ENCODE measurements around the gene FXYD2.

DNA sequence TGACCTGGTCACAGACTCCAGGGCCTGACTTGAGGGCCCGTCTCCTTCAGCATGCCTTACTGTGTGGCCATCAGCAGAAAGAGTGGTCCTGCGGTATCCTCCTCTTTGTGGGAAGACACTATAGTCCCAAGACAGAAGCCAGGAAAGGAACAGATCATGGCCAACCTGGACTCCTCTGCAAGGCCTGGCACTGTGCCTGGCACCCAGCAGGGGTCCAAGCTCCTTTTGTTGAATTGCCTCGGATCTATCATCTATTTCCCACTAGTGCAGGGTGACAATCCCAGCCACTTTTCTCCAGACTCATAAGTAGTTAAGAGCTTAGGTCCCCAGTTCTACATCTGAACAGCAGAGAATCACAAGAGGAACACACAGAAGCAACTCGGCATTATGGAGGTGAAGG, 54.5 kb downstream of the FXYD2 start:
- TF ChIP-seq MAX (IDR thresholded peaks at IDR 0.05; ENCODE audit: insufficient read depth, insufficient read length) (no peak), POLR2A (IDR thresholded peaks at IDR 0.05; ENCODE audit: low read depth, low read length) (no peak), EZH2 (IDR thresholded peaks at IDR 0.05; ENCODE audit: borderline replicate concordance, low read depth, low read length, severe bottlenecking) (no peak), POLR2AphosphoS5 (IDR thresholded peaks at IDR 0.05; ENCODE audit: insufficient read depth, low read depth, low read length) (no peak), JUN (IDR thresholded peaks at IDR 0.05; ENCODE audit: borderline replicate concordance, insufficient read depth, insufficient read length, low read depth) (no peak)
- TF ChIP-seq, protein P1, sequence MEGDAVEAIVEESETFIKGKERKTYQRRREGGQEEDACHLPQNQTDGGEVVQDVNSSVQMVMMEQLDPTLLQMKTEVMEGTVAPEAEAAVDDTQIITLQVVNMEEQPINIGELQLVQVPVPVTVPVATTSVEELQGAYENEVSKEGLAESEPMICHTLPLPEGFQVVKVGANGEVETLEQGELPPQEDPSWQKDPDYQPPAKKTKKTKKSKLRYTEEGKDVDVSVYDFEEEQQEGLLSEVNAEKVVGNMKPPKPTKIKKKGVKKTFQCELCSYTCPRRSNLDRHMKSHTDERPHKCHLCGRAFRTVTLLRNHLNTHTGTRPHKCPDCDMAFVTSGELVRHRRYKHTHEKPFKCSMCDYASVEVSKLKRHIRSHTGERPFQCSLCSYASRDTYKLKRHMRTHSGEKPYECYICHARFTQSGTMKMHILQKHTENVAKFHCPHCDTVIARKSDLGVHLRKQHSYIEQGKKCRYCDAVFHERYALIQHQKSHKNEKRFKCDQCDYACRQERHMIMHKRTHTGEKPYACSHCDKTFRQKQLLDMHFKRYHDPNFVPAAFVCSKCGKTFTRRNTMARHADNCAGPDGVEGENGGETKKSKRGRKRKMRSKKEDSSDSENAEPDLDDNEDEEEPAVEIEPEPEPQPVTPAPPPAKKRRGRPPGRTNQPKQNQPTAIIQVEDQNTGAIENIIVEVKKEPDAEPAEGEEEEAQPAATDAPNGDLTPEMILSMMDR (IDR thresholded peaks at IDR 0.05; ENCODE audit: extremely low read depth in 1 of 2, insufficient read depth in 1 of 2, low read depth in 1 of 2, low read length in 2 of 2): no peak

Measured in endothelial cell of umbilical vein (primary cell).